Embryonic facial prominence (tissue), 1 donor: ENCODE measurements around the gene NECTIN3.

Source experiments
- DNase-seq: peaks from one replicate; pipeline ENCODE4 v3.0.0-alpha.2; 2016; ENCODE audit errors: extremely low spot score

NECTIN3 gene

GRCh38 chr3:111210003-111210711 is 138.5 kb downstream of the NECTIN3 start:
- no peak for DNase-seq

- DNase-seq, result no peak
Observed at GRCh38 chr3:111210866-111211564, 139.4 kb downstream of the NECTIN3 start.

- no peak for DNase-seq
Observed at GRCh38 chr3:111212511-111212910, 140.9 kb downstream of the NECTIN3 start.

- no peak for DNase-seq
Observed at GRCh38 chr3:111215481-111215880, 143.9 kb downstream of the NECTIN3 start.

- no peak for DNase-seq
Observed at GRCh38 chr3:111218615-111219014, 147.0 kb downstream of the NECTIN3 start.

GRCh38 chr3:111227216-111227615 is 155.6 kb downstream of the NECTIN3 start:
- no peak for DNase-seq

GRCh38 chr3:111229301-111229700 is 157.7 kb downstream of the NECTIN3 start:
- DNase-seq, result no peak

- no peak for DNase-seq
Observed at GRCh38 chr3:111236836-111237713, 165.5 kb downstream of the NECTIN3 start.

GRCh38 chr3:111237946-111238345 is 166.3 kb downstream of the NECTIN3 start:
- DNase-seq, result no peak

- no peak for DNase-seq
Observed at GRCh38 chr3:111238885-111239284, 167.3 kb downstream of the NECTIN3 start.

- DNase-seq, result no peak
Observed at GRCh38 chr3:111241960-111242359, 170.3 kb downstream of the NECTIN3 start.
